RPMI7951 (cell line): Measurements from ENCODE around the gene TADA3. TPM values are rescaled to one million over a fixed set of nuclear protein-coding genes. Genes with fewer than 3 reads are reported as not detected.

ENCODE experiments used
- DNase-seq: peaks from one replicate; pipeline ENCODE4 v3.0.0-alpha.2; 2012; ENCODE audit warnings: low read depth
- total RNA-seq: library from RNA; depleted of rRNA; stranded (reverse); fragments of >200 nt; shearing (Covaris generic); gene quantifications from 2 replicates; pipeline ENCODE4 v1.2.3, GENCODE V29; 2014; rRNA removed

TADA3 gene
- 99.1 and 107 TPM in 2 replicates for total RNA-seq

GRCh38 chr3:9792405-9793160, at the start of gene TADA3, which contains the start of gene ARPC4:
Gene TADA3, minus strand, starts transcription at chr3:9792473. Its CDS starts 1,007 bp downstream, at chr3:9791466.
Gene ARPC4, plus strand, starts transcription at chr3:9793082. Its CDS starts 40 bp downstream, at chr3:9793122.
- DNase-seq, result peak; percentile 96

DNA sequence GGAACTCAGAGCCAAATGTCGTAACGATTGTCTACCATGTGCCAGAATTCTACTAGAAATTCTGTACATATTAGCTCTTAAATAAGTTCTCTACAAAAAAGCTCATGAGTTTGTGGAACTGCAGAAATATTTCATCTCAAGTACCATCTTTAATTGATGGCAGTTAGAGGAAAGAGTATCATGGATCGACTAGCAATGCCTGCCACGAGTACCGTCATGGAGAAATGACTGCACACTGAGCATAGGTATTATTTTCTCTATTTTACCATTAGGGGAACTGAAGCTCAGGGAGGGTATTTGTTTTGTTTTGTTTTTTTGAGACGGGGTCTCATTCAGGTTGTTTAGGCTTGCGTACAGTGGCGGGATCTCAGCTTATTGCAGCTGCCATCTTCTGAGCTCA, 48.7 kb upstream of the TADA3 start:
- no peak for DNase-seq

DNA sequence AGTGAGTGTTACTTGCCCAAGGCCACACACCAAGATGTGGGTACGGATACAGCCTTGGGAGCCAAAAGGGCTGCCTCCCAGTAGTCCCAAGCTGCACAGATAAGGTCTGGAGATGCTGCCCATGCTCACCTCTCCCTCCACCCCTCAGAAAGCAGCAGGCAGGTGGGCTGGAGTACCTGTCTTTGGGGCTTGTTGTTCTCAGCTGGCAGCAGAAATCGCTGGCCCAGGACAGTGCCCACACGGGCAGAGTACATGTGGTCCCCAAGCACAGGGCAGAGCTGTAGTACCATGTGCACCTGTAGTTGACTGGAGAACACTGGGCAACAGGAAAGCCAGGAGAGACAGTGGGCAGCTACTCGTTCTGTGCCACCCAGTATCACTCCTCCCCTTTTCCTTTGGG, 46.6 kb upstream of the TADA3 start:
- no peak for DNase-seq

GRCh38 chr3:9837701-9838582, 45.7 kb upstream of the TADA3 start:
- no peak for DNase-seq

GRCh38 chr3:9834520-9835380, 42.5 kb upstream of the TADA3 start:
- DNase-seq, result no peak

DNA sequence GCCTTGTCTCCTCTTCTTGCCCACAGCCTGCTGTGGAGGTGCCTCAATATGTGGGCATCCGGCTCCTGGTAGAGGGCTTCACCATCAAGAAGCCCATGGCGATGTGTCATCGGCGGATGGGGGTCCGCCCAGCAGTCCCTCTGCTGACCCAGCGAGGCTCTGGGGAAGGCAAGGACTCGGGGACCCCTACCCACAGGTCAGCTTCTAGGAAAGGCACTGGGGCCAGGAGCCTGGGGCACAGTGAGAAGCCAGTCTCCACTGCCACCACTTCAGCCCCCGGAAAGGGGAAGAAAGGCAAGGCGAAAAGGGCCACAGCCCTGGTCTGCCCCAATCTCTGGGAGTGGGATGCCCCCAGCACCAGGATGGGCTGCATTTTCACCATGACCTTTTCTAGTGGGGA, 40.8 kb upstream of the TADA3 start:
- DNase-seq, result no peak

- DNase-seq, result no peak
Measured at GRCh38 chr3:9831253-9831652, 39.0 kb upstream of the TADA3 start.

DNA sequence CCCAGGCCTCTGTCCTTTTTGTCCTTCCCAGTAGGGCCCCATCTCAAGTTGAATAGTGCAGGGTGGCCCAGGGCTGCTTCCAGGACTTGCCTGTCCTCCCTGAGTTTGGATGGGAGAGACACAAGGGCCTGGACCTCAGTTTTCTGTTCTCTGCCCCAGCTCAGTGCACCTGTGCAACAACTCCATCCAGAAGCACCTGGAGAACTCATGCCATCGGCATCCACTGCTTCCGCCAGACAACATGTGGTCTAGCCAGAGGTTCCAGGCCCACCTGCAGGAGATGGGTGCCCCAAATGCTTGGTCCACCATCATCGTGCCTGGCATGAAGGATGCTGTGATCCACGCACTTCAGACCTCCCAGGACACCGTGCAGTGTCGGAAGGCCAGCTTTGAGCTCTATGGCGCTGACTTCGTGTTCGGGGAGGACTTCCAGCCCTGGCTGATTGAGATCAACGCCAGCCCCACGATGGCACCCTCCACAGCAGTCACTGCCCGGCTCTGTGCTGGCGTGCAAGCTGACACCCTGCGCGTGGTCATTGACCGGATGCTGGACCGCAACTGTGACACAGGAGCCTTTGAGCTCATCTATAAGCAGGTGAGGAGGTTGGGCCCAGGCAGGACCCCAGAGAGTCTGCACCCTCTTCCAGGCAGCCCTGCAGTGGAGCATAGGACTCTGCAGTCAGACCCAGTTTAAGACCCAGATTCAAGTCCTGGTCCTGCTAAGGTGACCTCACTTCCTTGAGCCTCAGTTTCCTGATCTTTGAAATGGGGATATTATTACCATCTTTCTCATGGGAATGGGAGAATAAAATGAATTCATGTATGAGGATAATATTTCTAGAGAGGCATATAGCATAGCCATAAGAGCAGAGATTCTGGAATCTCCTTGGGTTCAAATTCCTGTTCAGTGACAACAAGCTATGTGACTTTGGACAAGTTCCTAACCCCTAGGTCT, 36.8 kb upstream of the TADA3 start:
- DNase-seq, result no peak

DNA sequence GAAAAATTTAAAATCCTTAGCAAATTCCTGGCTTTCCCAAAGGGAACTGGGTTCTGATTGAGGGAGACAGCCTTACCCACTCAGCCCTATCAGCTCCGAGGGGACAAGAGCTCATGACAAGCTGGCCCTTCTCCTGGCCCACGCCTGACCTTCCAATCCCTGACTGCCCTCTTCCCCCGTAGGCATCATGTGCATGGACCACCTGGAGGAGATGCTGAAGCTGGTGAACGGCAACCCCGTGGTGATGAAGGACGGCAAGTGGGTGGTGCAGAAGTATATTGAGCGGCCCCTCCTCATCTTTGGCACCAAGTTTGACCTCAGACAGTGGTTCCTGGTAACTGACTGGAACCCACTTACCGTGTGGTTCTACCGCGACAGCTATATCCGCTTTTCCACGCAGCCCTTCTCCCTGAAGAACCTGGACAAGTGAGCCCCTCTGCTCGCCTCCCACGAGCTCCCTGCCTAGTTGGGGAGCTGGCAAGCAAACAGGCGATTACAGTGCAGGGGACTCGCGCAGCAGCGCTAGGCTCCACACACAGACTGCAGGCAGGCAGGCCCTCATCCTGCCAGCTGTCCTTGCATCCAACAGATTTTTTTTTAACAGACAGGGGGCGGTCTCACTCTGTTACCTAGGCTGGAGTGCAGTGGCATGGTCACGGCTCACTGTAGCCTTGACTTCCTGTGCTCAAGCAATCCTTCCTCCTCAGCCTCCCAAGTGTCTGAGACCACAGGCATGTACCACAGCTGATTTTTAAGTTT, 34.7 kb upstream of the TADA3 start:
- peak; percentile 43 for DNase-seq

DNA sequence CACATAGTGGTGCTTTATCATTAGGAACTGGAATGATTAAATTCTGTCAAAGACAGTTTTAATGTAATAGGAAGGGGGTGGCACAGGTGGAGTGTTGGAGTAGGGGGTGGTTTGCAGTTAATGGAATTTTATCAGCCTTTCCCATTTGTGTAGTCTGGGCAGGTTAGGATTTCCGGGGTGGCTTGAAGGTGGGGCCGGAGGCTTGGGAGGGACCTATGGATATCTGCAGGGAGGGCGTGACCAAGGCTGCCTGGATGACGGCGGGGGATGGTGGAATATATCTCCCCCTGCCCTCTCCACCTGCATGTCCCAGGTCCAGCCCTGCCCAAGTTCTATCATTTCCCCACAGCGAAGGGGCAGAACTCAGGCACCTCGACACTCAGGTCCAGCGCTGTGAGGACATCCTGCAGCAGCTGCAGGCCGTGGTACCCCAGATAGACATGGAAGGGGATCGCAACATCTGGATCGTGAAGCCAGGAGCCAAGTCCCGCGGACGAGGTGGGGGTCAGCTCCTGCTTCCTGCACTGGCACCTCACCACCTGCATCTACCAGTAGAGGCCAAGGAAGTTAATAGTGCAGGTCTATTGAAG, 33.3 kb upstream of the TADA3 start:
- DNase-seq, result no peak

DNA sequence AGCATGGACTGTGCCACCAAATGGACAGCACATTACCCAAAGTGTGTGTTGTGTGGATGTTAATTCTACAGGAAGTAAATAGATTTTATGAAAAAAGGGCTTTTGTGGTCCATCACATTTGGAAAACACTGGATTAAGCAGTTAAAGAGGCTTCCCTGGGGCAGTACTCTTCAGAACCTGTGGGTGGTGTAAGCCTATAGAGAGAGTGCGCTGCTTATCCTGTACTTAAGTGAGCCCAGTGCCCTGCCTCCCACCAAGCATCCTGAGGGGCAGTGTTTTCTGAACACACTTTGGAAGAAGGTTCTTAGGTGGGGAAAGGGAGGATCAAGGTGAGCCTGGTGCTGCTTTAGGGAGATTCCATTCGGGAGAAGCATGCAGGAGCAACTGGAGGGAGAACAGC, 28.7 kb upstream of the TADA3 start:
- DNase-seq, result peak; percentile 28

- DNase-seq, result no peak
Measured at GRCh38 chr3:9820543-9820942, 28.3 kb upstream of the TADA3 start.

DNA sequence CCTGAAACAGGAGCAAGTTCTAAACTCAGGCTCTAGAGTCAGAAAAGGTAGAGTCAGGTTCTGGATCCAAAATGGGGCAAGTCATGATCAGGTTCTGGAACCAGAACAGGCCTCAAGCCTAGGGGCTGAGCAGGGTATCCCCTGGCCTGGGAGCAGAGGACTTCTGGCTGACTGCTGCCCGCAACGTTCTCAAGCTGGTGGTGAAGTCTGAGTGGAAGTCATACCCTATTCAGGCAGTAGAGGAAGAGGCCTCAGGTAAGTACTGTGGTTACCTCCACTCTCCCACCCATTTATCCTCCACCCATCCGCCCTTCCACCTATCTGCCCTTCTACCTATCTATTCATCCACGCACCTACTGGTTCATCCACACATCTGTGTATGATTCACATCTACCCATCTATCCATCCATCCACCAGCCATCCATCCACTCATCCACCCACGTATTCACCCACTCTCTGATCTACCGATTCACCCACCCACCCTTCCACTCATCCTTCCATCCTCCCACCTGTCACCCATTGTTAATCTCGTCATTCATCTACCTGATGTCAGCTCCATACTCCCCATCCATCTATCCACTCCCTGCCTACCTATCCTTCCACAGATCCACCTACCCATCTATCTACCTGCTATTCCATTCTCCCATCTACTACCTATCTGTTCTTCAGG, 26.5 kb upstream of the TADA3 start:
- no peak for DNase-seq

DNA sequence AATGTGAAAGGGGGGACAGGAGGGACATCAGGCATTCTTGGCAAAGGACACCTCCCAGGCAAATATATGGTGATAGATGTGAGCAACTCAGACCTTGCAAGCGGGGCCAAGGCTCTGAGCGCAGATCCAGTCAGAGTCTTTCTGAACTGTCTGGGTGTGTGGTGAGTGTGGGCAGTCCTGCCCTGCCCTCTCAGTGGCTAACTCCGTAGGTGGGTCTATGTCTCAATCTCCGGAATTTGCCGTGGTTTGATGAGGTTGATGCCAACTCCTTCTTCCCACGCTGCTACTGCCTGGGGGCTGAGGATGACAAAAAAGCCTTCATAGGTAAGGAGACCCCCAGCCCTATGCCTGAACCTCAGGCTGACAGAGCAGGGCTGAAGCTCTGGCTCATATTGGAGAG, 25.2 kb upstream of the TADA3 start:
- DNase-seq, result no peak

- DNase-seq, result no peak
Measured at GRCh38 chr3:9815986-9816385, 23.7 kb upstream of the TADA3 start.

DNA sequence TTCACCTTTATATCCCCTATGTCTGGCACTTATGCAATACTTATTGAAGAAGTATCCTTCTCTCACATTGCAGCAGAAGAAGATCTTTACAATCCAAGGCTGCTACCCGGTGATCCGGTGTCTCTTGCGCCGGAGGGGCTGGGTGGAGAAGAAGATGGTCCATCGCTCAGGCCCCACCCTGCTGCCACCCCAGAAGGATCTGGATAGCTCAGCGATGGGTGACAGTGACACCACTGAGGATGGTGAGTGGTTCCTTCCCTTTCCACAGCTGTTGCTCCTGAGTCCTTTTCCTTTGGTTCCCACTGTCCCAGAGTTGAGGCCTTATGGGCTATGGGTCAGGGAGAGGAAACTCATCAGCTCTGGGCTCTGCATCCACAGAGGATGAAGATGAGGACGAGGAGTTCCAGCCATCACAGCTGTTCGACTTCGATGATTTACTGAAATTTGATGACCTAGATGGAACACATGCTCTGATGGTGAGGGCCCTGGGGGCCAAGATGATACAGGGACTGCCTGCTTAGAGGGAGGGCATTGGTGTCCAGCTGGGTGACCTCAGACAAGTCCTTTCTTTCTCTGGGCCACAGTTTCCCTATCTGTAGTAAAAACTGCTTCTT, 20.7 kb upstream of the TADA3 start:
- DNase-seq, result no peak

DNA sequence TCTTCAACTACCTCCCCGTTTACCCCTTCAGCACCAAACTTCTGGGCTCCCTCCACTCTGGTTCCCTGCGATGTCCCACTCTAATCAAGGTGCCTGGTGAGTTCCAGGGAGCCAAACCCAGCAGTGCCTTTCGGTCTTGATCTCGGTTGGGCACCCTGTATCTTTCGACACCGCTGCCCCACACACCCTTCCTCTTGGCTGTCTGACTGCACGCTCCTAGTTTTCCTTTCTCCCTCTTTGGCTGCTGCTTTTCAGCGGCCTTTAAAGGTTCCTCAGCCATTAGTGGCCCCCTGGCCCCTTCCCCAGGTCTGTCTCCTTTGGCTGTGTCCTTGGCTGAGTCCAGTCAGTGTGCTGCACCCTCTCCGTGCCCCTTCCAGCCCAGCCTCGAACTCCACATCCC, 18.6 kb upstream of the TADA3 start:
- DNase-seq, result no peak

GRCh38 chr3:9810433-9810770, 18.1 kb upstream of the TADA3 start:
- DNase-seq, result peak; percentile 16
